Epithelial cell of proximal tubule (primary cell): ENCODE results near the gene PPP1R37. TPM values are rescaled to one million over a fixed set of nuclear protein-coding genes. Genes with fewer than 3 reads are reported as not detected.

Source experiments
- DNase-seq: peaks from one replicate; pipeline ENCODE4 v3.0.0-alpha.2; 2011; ENCODE audit warnings: low read depth
- H3K4me3 ChIP-seq: 2 replicates; pipeline ENCODE4 v1.5.1; 2011; ENCODE audit warnings: low read depth, mild to moderate bottlenecking, low read length
- CTCF ChIP-seq: conservative IDR thresholded peaks from 2 replicates; pipeline ENCODE4 v1.5.1; 2012; ENCODE audit warnings: low read depth, mild to moderate bottlenecking, low read length
- total RNA-seq: library from RNA; depleted of rRNA; stranded (reverse); fragments of >200 nt; gene quantifications from 2 replicates; pipeline ENCODE4 v1.2.3, GENCODE V29; 2015

PPP1R37 gene
- total RNA-seq, 1 donor from 2014 or later: 64.0 TPM

GRCh38 chr19:45087531-45087930 lies 5.4 kb upstream of the PPP1R37 start:
- no peak overlapping the region for H3K4me3 ChIP-seq
- no peak for DNase-seq
- no peak for TF ChIP-seq CTCF

GRCh38 chr19:45090034-45090433 lies 2.9 kb upstream of the PPP1R37 start:
- H3K4me3 ChIP-seq: no peak overlapping the region
- no peak for DNase-seq
- no peak for TF ChIP-seq CTCF

- DNase-seq: no peak
- no peak for TF ChIP-seq CTCF
- peak overlapping the region; percentile 87 for H3K4me3 ChIP-seq
Measured at GRCh38 chr19:45090606-45091005, 2.4 kb upstream of the PPP1R37 start.

GRCh38 chr19:45091031-45091923 lies 1.7 kb upstream of the PPP1R37 start:
- peak; percentile 85 for DNase-seq
- H3K4me3 ChIP-seq: peak overlapping the region; percentile 87

GRCh38 chr19:45094137-45094536 lies 1.2 kb downstream of the PPP1R37 start:
- DNase-seq: no peak
- peak overlapping the region; percentile 87 for H3K4me3 ChIP-seq
- no peak for TF ChIP-seq CTCF

More at GRCh38 chr19:45091031-45091923, 1.7 kb upstream of the PPP1R37 start:
- TF ChIP-seq CTCF: no peak

GRCh38 chr19:45094707-45095106 lies 1.7 kb downstream of the PPP1R37 start:
- peak overlapping the region; percentile 87 for H3K4me3 ChIP-seq

More at GRCh38 chr19:45094707-45095106, 1.7 kb downstream of the PPP1R37 start:
- TF ChIP-seq CTCF: no peak
- no peak for DNase-seq
